ENCODE results near the gene TRMT112. TPM values are rescaled to one million over a fixed set of nuclear protein-coding genes. Genes with fewer than 3 reads are reported as not detected.
A peak's percentile ranks its signal among the peaks of the same experiment; 100 is the strongest.

TRMT112 gene
- total RNA-seq, 2 experiments from 2014 or later = 185 to 243 TPM

- ATAC-seq (no peak), DNase-seq (no peak)
- POLR2A ChIA-PET = no interaction called here
- Mint-ChIP-seq H3K9me3 (ENCODE audit: low read depth) (no peaks in the 10 kb centered on the region), H3K36me3 (ENCODE audit: low read depth) (peaks cover 19% of the 10 kb centered on the region), H3K4me3 (peak overlapping the region; percentile 100), H3K4me1 (peaks cover 30% of the 10 kb centered on the region), H3K27ac (peak overlapping the region; percentile 96), H3K27me3 (no peaks in the 10 kb centered on the region)
- intact Hi-C loops (cut with DNase I, micrococcal nuclease) = loop anchor here (5.0 to 10.0 kb wide), 3 partner anchors 35 to 1422 kb away; partner anchors contain the start of genes CCDC88B (in 1 of the 2), OTUB1 (in 1 of the 2) and SLC3A2 (in 1 of the 2)
- CTCF ChIA-PET = interaction anchor here (0.8 to 2.4 kb wide), 3 partner anchors 11 to 1499 kb away, joined by 3 to 5 read pairs (median 3); partner anchors contain the start of gene PRDX5
These were observed 10.3 kb downstream of the TRMT112 start for GRCh38 chr11:64306876-64307622.

DNA sequence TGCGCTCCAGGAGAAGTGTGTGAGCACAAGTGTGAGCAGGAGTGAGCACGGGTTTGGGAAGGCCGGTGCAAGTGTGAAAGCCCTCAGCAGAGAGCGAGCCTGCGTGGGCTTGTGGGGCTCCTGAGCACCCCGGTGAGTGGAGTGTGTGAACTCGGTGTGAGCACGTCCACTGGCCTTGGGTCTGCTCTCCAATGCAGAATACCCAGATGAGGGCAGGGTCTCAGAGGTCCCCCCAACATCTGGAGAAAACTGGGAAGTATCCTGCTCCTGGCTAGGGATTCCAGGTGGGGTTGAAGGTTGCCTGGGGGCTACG is 10.8 kb downstream of the TRMT112 start:
- ChIA-PET CTCF (interaction anchor here (0.8 to 2.4 kb wide), 3 partner anchors 11 to 1499 kb away, joined by 3 to 5 read pairs (median 3); partner anchors contain the start of gene PRDX5), POLR2A (no interaction called here)
- ATAC-seq = no peak
- intact Hi-C loops (cut with DNase I, micrococcal nuclease) = loop anchor here (5.0 to 10.0 kb wide), 3 partner anchors 36 to 1422 kb away; partner anchors contain the start of genes CCDC88B (in 1 of the 2), OTUB1 (in 1 of the 2) and SLC3A2 (in 1 of the 2)
- no peaks in the 10 kb centered on the region for H3K27me3 Mint-ChIP-seq
- no peaks in the 10 kb centered on the region for H3K9me3 Mint-ChIP-seq (ENCODE audit: low read depth)
- no peak for DNase-seq
- peaks cover 19% of the 10 kb centered on the region for H3K36me3 Mint-ChIP-seq (ENCODE audit: low read depth)
- H3K27ac Mint-ChIP-seq = peak overlapping the region; percentile 96
- peaks cover 30% of the 10 kb centered on the region for H3K4me1 Mint-ChIP-seq
- H3K4me3 Mint-ChIP-seq = peak overlapping the region; percentile 100

- ATAC-seq (peak; percentile 21), DNase-seq (peak; percentile 81)
- ChIA-PET POLR2A (interaction anchor here (2.2 kb wide), 1 partner anchor 12 kb away, joined by 13 read pairs; the partner anchor contains the start of gene PRDX5), CTCF (interaction anchor here (0.9 to 2.8 kb wide), 5 partner anchors 22 to 473 kb away, joined by 3 to 27 read pairs (median 5); partner anchors contain the start of genes BAD, GPR137, PLCB3 and SF1)
- peak overlapping the region; percentile 100 for H3K4me3 Mint-ChIP-seq
- intact Hi-C loops (cut with DNase I, micrococcal nuclease) = loop anchor here (1.0 to 10.0 kb wide), 19 partner anchors 11 to 1421 kb away; partner anchors contain the start of genes CCDC88B (in 2 of the 2), FKBP2 (in 2 of the 2), GPR137 (in 2 of the 2) and TRMT112 (in 2 of the 2)
- H3K36me3 Mint-ChIP-seq (ENCODE audit: low read depth) = peaks cover 19% of the 10 kb centered on the region
- H3K9me3 Mint-ChIP-seq (ENCODE audit: low read depth) = no peaks in the 10 kb centered on the region
- H3K4me1 Mint-ChIP-seq = peaks cover 29% of the 10 kb centered on the region
- H3K27me3 Mint-ChIP-seq = peaks cover under 1% of the 10 kb centered on the region
- H3K27ac Mint-ChIP-seq = peak overlapping the region; percentile 96
These were observed 11.4 kb downstream of the TRMT112 start for GRCh38 chr11:64305691-64306562.

GRCh38 chr11:64305075-64305690 is 12.2 kb downstream of the TRMT112 start, which contains the start of gene ESRRA:
ESRRA (plus strand) TSS chr11:64305524; CDS start chr11:64307180, 1,656 bp downstream.
- Mint-ChIP-seq H3K4me1 (peaks cover 33% of the 10 kb centered on the region), H3K27me3 (peaks cover 8% of the 10 kb centered on the region), H3K4me3 (peak within 1 kb of the TSS; percentile 100), H3K36me3 (ENCODE audit: low read depth) (peaks cover 16% of the 10 kb centered on the region), H3K27ac (peak within 1 kb of the TSS; percentile 96), H3K9me3 (ENCODE audit: low read depth) (no peaks in the 10 kb centered on the region)
- ATAC-seq (peak; percentile 80), DNase-seq (peak; percentile 100)
- intact Hi-C loops (cut with DNase I, micrococcal nuclease) = loop anchor here (1.0 to 10.0 kb wide), 19 partner anchors 12 to 1420 kb away; partner anchors contain the start of genes CCDC88B (in 2 of the 2), FKBP2 (in 2 of the 2), GPR137 (in 2 of the 2) and TRMT112 (in 2 of the 2)
- CTCF ChIA-PET = interaction anchor here (0.6 to 5.4 kb wide), 21 partner anchors 9 to 537 kb away, joined by 3 to 111 read pairs (median 5); partner anchors contain the start of genes BAD, FERMT3, GPR137 and PLCB3
- POLR2A ChIA-PET = interaction anchor here (1.1 to 2.2 kb wide), 6 partner anchors 13 to 101 kb away, joined by 3 to 13 read pairs (median 10); partner anchors contain the start of genes DNAJC4, FERMT3, FKBP2 and PRDX5

DNA sequence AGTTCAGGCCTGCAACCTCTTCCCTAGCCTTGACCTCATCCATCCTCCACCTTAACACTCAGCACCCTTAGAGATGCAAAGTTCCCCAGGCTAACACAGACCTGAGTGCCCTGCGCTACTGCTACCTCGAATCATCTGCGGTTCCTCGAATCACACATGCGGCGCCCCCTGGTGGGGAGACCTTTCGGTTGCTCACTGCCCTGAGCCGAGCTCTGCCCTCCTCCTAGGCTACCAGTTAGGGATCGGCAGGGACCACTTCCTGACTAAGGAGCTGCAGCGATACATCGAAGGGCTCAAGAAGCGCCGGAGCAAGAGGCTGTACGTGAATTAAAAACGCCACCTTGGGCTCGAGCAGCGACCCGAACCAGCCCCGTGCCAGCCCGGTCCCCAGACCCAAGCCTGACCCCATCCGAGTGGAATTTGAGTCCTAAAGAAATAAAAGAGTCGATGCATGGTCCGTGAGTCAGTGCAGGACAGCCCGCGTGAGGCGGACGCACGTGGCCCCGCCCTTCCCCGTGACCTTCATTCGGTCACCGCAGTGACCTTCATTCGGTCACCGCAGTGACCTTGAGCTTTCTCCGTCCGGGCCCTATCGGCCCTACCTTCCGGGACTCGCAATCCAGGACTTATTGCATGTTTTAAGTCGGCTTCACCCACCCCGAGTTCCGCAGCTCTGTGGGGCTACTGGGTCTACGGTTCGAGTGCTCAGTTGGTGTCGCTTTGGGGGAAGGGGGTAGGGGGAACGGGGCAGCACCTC is 12.9 kb downstream of the TRMT112 start:
- H3K27me3 Mint-ChIP-seq = peaks cover 14% of the 10 kb centered on the region
- DNase-seq = peak; percentile 99
- H3K36me3 Mint-ChIP-seq (ENCODE audit: low read depth) = peaks cover 13% of the 10 kb centered on the region
- no peaks in the 10 kb centered on the region for H3K9me3 Mint-ChIP-seq (ENCODE audit: low read depth)
- ChIA-PET POLR2A (interaction anchor here (1.0 to 2.2 kb wide), 7 partner anchors 13 to 100 kb away, joined by 3 to 13 read pairs (median 9); partner anchors contain the start of genes DNAJC4, FERMT3, FKBP2 and PRDX5), CTCF (interaction anchor here (0.5 to 5.4 kb wide), 34 partner anchors 8 to 536 kb away, joined by 3 to 111 read pairs (median 4); partner anchors contain the start of genes BAD, FERMT3, FKBP2 and GPR137)
- intact Hi-C loops (cut with DNase I, micrococcal nuclease) = loop anchor here (1.0 to 10.0 kb wide), 22 partner anchors 13 to 1420 kb away; partner anchors contain the start of genes CCDC88B (in 2 of the 2), FKBP2 (in 2 of the 2), GPR137 (in 2 of the 2) and TRMT112 (in 2 of the 2)
- H3K4me1 Mint-ChIP-seq = peaks cover 34% of the 10 kb centered on the region
- ATAC-seq = peak; percentile 49
- peak overlapping the region; percentile 95 for H3K27ac Mint-ChIP-seq
- H3K4me3 Mint-ChIP-seq = peak overlapping the region; percentile 100

- H3K9me3 Mint-ChIP-seq (ENCODE audit: low read depth) = no peaks in the 10 kb centered on the region
- intact Hi-C loops (cut with DNase I, micrococcal nuclease) = loop anchor here (1.0 to 10.0 kb wide), 5 partner anchors 53 to 1419 kb away; partner anchors contain the start of genes OTUB1 (in 1 of the 2), PLCB3 (in 1 of the 2), SLC3A2 (in 1 of the 2) and ZFTA (in 1 of the 2)
- peak overlapping the region; percentile 100 for H3K4me3 Mint-ChIP-seq
- ChIA-PET POLR2A (interaction anchor here (1.0 to 2.2 kb wide), 7 partner anchors 14 to 100 kb away, joined by 3 to 13 read pairs (median 9); partner anchors contain the start of genes DNAJC4, FERMT3, FKBP2 and PRDX5), CTCF (interaction anchor here (0.5 to 5.4 kb wide), 24 partner anchors 9 to 475 kb away, joined by 3 to 111 read pairs (median 5); partner anchors contain the start of genes BAD, FERMT3, FKBP2 and GPR137)
- peaks cover 13% of the 10 kb centered on the region for H3K36me3 Mint-ChIP-seq (ENCODE audit: low read depth)
- DNase-seq (no peak), ATAC-seq (no peak)
- H3K4me1 Mint-ChIP-seq = peaks cover 32% of the 10 kb centered on the region
- H3K27me3 Mint-ChIP-seq = peaks cover 18% of the 10 kb centered on the region
- peak overlapping the region; percentile 95 for H3K27ac Mint-ChIP-seq
These were observed 13.4 kb downstream of the TRMT112 start for GRCh38 chr11:64304032-64304315.

- no peak overlapping the region for H3K27ac Mint-ChIP-seq
- H3K4me3 Mint-ChIP-seq = peak overlapping the region; percentile 100
- ChIA-PET POLR2A (interaction anchor here (1.0 to 2.2 kb wide), 7 partner anchors 15 to 99 kb away, joined by 3 to 13 read pairs (median 9); partner anchors contain the start of genes DNAJC4, FERMT3, FKBP2 and PRDX5), CTCF (interaction anchor here (0.6 to 5.4 kb wide), 25 partner anchors 8 to 146 kb away, joined by 3 to 111 read pairs (median 5); partner anchors contain the start of genes BAD, FERMT3, FKBP2 and GPR137)
- intact Hi-C loops (cut with DNase I, micrococcal nuclease) = loop anchor here (1.0 to 10.0 kb wide), 5 partner anchors 52 to 1419 kb away; partner anchors contain the start of genes OTUB1 (in 1 of the 2), PLCB3 (in 1 of the 2), SLC3A2 (in 1 of the 2) and ZFTA (in 1 of the 2)
- H3K4me1 Mint-ChIP-seq = peaks cover 32% of the 10 kb centered on the region
- DNase-seq (no peak), ATAC-seq (no peak)
- no peaks in the 10 kb centered on the region for H3K9me3 Mint-ChIP-seq (ENCODE audit: low read depth)
- peaks cover 20% of the 10 kb centered on the region for H3K27me3 Mint-ChIP-seq
- H3K36me3 Mint-ChIP-seq (ENCODE audit: low read depth) = peaks cover 13% of the 10 kb centered on the region
These were observed 14.0 kb downstream of the TRMT112 start for GRCh38 chr11:64303109-64304031.

DNA sequence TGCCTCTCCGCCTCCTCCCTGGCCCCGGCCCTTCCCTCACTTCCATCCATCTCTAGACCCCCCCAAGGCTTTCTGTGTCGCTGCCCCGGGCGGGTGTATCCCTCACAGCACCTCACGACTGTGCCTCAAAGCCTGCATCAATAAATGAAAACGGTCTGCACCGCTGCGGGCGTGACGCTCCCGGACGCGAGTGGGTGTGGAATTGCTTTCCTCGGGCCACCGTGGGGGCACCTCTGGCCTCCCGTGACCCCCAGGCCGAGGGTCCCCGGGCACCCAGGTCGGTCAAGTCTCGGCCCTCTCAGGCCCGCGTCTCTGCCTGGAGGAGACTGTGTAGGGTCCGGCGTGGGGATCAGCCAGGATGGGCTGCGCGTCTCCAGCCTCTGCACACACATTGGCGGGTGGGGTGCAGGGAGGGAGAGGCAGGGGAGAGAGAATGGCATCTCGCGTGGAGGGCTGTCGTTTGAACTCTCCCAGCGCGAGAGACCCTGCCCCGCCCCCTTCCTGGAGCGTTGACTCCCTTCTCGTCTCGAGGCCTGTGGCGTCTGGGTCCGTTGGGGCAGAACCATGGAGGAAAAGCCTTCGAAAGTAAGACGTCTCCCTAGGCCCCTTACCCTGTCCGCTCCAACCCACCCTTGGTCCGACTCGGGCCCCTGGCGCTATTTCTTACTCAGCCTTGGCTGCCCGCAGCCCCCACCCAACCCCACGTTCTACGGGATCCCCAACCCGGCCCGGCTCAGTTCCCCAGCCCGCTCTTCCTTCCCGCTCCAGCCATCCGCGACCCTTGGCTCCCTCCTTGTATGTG is 17.3 kb downstream of the TRMT112 start, which contains the start of gene CATSPERZ:
Gene CATSPERZ, plus strand, starts transcription at position 512 of the 802 bp plus-strand sequence. Its CDS starts 53 bp downstream, at position 565.
- no peak within 1 kb of the TSS for H3K27ac Mint-ChIP-seq
- H3K36me3 Mint-ChIP-seq (ENCODE audit: low read depth) = no peaks in the 10 kb centered on the region
- POLR2A ChIA-PET = no interaction called here
- no peaks in the 10 kb centered on the region for H3K9me3 Mint-ChIP-seq (ENCODE audit: low read depth)
- peak within 1 kb of the TSS; percentile 56 for H3K4me3 Mint-ChIP-seq
- intact Hi-C loops (cut with DNase I, micrococcal nuclease) = loop anchor here (1.0 to 10.0 kb wide), 4 partner anchors 300 to 1415 kb away; partner anchors contain the start of genes OTUB1 (in 1 of the 2), SLC3A2 (in 1 of the 2) and ZFTA (in 1 of the 2)
- DNase-seq (peak; percentile 37), ATAC-seq (no peak)
- H3K27me3 Mint-ChIP-seq = peaks cover 50% of the 10 kb centered on the region
- CTCF ChIA-PET = interaction anchor here (0.7 to 5.4 kb wide), 19 partner anchors 7 to 96 kb away, joined by 3 to 111 read pairs (median 5); partner anchors contain the start of genes BAD, FERMT3, GPR137 and KCNK4
- H3K4me1 Mint-ChIP-seq = peaks cover 23% of the 10 kb centered on the region
